GM23338 (cell line): ENCODE results near the gene MOK. TPM values are rescaled to one million over a fixed set of nuclear protein-coding genes. Genes with fewer than 3 reads are reported as not detected.

Experiments used
- ATAC-seq: fragments of 200-7000 bp; cut with Tn5 transposase; 3 replicates; pipeline ENCODE4 v1.9.1; 2020
- DNase-seq: peaks from one replicate; pipeline ENCODE4 v3.0.0-alpha.2; 2015; ENCODE audit warnings: low spot score
- H2AFZ ChIP-seq: fragments of 200-600 bp; sonication (generic); 2 replicates; pipeline ENCODE4 v1.8.0; 2016; ENCODE audit warnings: antibody characterized with exemption, mild to moderate bottlenecking, moderate library complexity
- H3F3A ChIP-seq: fragments of 200-600 bp; sonication (generic); replicated peaks from 2 replicates; pipeline ENCODE4 v1.8.0; 2017; ENCODE audit warnings: antibody characterized with exemption, mixed run types, low read depth
- H3K27ac ChIP-seq: fragments of 200-600 bp; sonication (generic); 2 replicates; pipeline ENCODE4 v1.6.1; 2016; ENCODE audit warnings: low read depth
- H3K27me3 ChIP-seq: fragments of 200-600 bp; sonication (generic); 2 replicates; pipeline ENCODE4 v1.8.0; 2016; ENCODE audit warnings: mild to moderate bottlenecking, mixed run types, moderate library complexity; ENCODE audit not compliant: insufficient read depth
- H3K36me3 ChIP-seq: fragments of 200-600 bp; sonication (generic); 2 replicates; pipeline ENCODE4 v1.8.0; 2016; ENCODE audit warnings: mild to moderate bottlenecking; ENCODE audit not compliant: insufficient read depth
- H3K4me1 ChIP-seq: fragments of 200-600 bp; sonication (generic); 2 replicates; pipeline ENCODE4 v1.8.0; 2016; ENCODE audit warnings: mild to moderate bottlenecking, moderate library complexity; ENCODE audit not compliant: insufficient read depth
- H3K4me2 ChIP-seq: fragments of 200-600 bp; sonication (generic); 2 replicates; pipeline ENCODE4 v1.7.1; 2017; ENCODE audit warnings: mixed run types
- H3K4me3 ChIP-seq: fragments of 200-600 bp; sonication (generic); 2 replicates; pipeline ENCODE4 v1.6.1; 2016; ENCODE audit warnings: mixed run types
- H3K79me2 ChIP-seq: fragments of 200-600 bp; sonication (generic); replicated peaks from 2 replicates; pipeline ENCODE4 v1.8.0; 2017; ENCODE audit warnings: mild to moderate bottlenecking; ENCODE audit not compliant: insufficient read depth
- H3K9me2 ChIP-seq: fragments of 200-600 bp; sonication (generic); 2 replicates; pipeline ENCODE4 v1.8.0; 2017; ENCODE audit not compliant: insufficient read depth
- H4K20me1 ChIP-seq: fragments of 200-600 bp; sonication (generic); replicated peaks from 2 replicates; pipeline ENCODE4 v1.8.0; 2017; ENCODE audit warnings: mild to moderate bottlenecking; ENCODE audit not compliant: insufficient read depth
- H3K27ac Mint-ChIP-seq: 2 replicates; pipeline ENCODE4 v1.8.0; 2020; ENCODE audit warnings: inconsistent platforms, mild to moderate bottlenecking, moderate library complexity, mixed read lengths
- H3K27me3 Mint-ChIP-seq: 3 replicates; pipeline ENCODE4 v1.8.0; 2022; ENCODE audit warnings: low read depth, mild to moderate bottlenecking, moderate library complexity, mixed read lengths, inconsistent platforms; ENCODE audit not compliant: insufficient read depth, poor library complexity
- H3K36me3 Mint-ChIP-seq: 3 replicates; pipeline ENCODE4 v1.8.0; 2021; ENCODE audit warnings: low read depth, mild to moderate bottlenecking, inconsistent platforms, moderate library complexity, mixed read lengths
- H3K4me1 Mint-ChIP-seq: 3 replicates; pipeline ENCODE4 v1.8.0; 2020; ENCODE audit warnings: mild to moderate bottlenecking, inconsistent platforms, mixed read lengths
- H3K4me3 Mint-ChIP-seq: 3 replicates; pipeline ENCODE4 v1.8.0; 2021; ENCODE audit warnings: moderate library complexity, mild to moderate bottlenecking, inconsistent platforms, mixed read lengths
- H3K9me3 Mint-ChIP-seq: 3 replicates; pipeline ENCODE4 v1.8.0; 2020; ENCODE audit warnings: moderate library complexity, mild to moderate bottlenecking, inconsistent platforms, mixed read lengths
- CREB1 ChIP-seq: fragments of 250-450 bp; sonication (Bioruptor Pico); IDR thresholded peaks from 2 replicates; pipeline ENCODE4 v1.5.0; 2020; ENCODE audit warnings: low read depth, mild to moderate bottlenecking, moderate library complexity
- EZH2 ChIP-seq: fragments of 200-600 bp; sonication (generic); IDR thresholded peaks from one replicate; pipeline ENCODE4 v1.8.0; 2017; ENCODE audit warnings: antibody characterized with exemption, mild to moderate bottlenecking, low read depth; ENCODE audit not compliant: unreplicated experiment
- EZH2phosphoT487 ChIP-seq: fragments of 200-600 bp; sonication (generic); IDR thresholded peaks from one replicate; pipeline ENCODE4 v1.8.1; 2018; ENCODE audit warnings: antibody characterized with exemption; ENCODE audit not compliant: unreplicated experiment
- JUNB ChIP-seq: IDR thresholded peaks from one replicate; pipeline ENCODE4 v1.6.1; 2016; ENCODE audit warnings: antibody characterized with exemption; ENCODE audit not compliant: unreplicated experiment
- NANOG ChIP-seq: IDR thresholded peaks from 2 replicates; pipeline ENCODE4 v1.6.1; 2016; ENCODE audit warnings: antibody characterized with exemption, borderline replicate concordance
- POLR2AphosphoS5 ChIP-seq: IDR thresholded peaks from 2 replicates; pipeline ENCODE4 v1.6.1; 2016; ENCODE audit warnings: antibody characterized with exemption, low read depth
- STAT1 ChIP-seq: IDR thresholded peaks from one replicate; pipeline ENCODE4 v1.6.1; 2016; ENCODE audit warnings: antibody characterized with exemption; ENCODE audit not compliant: unreplicated experiment
- ZNF114 ChIP-seq: fragments of 250-450 bp; sonication (Bioruptor Pico); IDR thresholded peaks from 2 replicates; pipeline ENCODE4 v1.5.0; 2020; ENCODE audit warnings: mild to moderate bottlenecking, moderate library complexity
- ZNF331 ChIP-seq: fragments of 250-450 bp; sonication (Bioruptor Pico); IDR thresholded peaks from 2 replicates; pipeline ENCODE4 v1.5.0; 2020; ENCODE audit warnings: low read depth, mild to moderate bottlenecking, moderate library complexity
- polyA plus RNA-seq: library from polyadenylated mRNA; unstranded; fragments of >200 nt; fragmentation: Nextera tagmentation; extraction: Ambion mirVana; gene quantifications from 2 replicates; pipeline ENCODE4 v1.2.1, GENCODE V29; 2016
- total RNA-seq: library from RNA; depleted of rRNA; stranded (reverse); fragments of >200 nt; shearing (Covaris generic); gene quantifications from 2 replicates; pipeline ENCODE4 v1.2.3, GENCODE V29; 2014
- TF ChIP-seq, protein P1 (sequence below): fragments of 250-450 bp; sonication (Bioruptor Pico); IDR thresholded peaks from 2 replicates; pipeline ENCODE4 v1.5.0; 2020; ENCODE audit warnings: mild to moderate bottlenecking, moderate library complexity
- TF ChIP-seq, protein P2 (sequence below): IDR thresholded peaks from one replicate; pipeline ENCODE4 v1.6.1; 2018; ENCODE audit warnings: antibody characterized with exemption; ENCODE audit not compliant: unreplicated experiment
- TF ChIP-seq, protein P3 (sequence below): IDR thresholded peaks from 2 replicates; pipeline ENCODE4 v1.6.1; 2016; ENCODE audit warnings: antibody characterized with exemption
- TF ChIP-seq, protein P4 (sequence below), 2 experiments: fragments of 200-600 bp in 1 of 2; sonication (generic) in 1 of 2; conservative IDR thresholded peaks; 2 replicates each; pipeline versions ENCODE4 v1.5.1 to v1.6.1; 2016 to 2017; ENCODE audit warnings: antibody characterized with exemption in 2 of 2, low read depth in 2 of 2, mild to moderate bottlenecking in 2 of 2, moderate library complexity in 1 of 2

MOK gene
- total and polyA plus RNA-seq, 2 experiments from 2014 or later, result 3.1 TPM

GRCh38 chr14:102211240-102211639 lies 93.7 kb downstream of the MOK start:
- TF ChIP-seq, protein P1, sequence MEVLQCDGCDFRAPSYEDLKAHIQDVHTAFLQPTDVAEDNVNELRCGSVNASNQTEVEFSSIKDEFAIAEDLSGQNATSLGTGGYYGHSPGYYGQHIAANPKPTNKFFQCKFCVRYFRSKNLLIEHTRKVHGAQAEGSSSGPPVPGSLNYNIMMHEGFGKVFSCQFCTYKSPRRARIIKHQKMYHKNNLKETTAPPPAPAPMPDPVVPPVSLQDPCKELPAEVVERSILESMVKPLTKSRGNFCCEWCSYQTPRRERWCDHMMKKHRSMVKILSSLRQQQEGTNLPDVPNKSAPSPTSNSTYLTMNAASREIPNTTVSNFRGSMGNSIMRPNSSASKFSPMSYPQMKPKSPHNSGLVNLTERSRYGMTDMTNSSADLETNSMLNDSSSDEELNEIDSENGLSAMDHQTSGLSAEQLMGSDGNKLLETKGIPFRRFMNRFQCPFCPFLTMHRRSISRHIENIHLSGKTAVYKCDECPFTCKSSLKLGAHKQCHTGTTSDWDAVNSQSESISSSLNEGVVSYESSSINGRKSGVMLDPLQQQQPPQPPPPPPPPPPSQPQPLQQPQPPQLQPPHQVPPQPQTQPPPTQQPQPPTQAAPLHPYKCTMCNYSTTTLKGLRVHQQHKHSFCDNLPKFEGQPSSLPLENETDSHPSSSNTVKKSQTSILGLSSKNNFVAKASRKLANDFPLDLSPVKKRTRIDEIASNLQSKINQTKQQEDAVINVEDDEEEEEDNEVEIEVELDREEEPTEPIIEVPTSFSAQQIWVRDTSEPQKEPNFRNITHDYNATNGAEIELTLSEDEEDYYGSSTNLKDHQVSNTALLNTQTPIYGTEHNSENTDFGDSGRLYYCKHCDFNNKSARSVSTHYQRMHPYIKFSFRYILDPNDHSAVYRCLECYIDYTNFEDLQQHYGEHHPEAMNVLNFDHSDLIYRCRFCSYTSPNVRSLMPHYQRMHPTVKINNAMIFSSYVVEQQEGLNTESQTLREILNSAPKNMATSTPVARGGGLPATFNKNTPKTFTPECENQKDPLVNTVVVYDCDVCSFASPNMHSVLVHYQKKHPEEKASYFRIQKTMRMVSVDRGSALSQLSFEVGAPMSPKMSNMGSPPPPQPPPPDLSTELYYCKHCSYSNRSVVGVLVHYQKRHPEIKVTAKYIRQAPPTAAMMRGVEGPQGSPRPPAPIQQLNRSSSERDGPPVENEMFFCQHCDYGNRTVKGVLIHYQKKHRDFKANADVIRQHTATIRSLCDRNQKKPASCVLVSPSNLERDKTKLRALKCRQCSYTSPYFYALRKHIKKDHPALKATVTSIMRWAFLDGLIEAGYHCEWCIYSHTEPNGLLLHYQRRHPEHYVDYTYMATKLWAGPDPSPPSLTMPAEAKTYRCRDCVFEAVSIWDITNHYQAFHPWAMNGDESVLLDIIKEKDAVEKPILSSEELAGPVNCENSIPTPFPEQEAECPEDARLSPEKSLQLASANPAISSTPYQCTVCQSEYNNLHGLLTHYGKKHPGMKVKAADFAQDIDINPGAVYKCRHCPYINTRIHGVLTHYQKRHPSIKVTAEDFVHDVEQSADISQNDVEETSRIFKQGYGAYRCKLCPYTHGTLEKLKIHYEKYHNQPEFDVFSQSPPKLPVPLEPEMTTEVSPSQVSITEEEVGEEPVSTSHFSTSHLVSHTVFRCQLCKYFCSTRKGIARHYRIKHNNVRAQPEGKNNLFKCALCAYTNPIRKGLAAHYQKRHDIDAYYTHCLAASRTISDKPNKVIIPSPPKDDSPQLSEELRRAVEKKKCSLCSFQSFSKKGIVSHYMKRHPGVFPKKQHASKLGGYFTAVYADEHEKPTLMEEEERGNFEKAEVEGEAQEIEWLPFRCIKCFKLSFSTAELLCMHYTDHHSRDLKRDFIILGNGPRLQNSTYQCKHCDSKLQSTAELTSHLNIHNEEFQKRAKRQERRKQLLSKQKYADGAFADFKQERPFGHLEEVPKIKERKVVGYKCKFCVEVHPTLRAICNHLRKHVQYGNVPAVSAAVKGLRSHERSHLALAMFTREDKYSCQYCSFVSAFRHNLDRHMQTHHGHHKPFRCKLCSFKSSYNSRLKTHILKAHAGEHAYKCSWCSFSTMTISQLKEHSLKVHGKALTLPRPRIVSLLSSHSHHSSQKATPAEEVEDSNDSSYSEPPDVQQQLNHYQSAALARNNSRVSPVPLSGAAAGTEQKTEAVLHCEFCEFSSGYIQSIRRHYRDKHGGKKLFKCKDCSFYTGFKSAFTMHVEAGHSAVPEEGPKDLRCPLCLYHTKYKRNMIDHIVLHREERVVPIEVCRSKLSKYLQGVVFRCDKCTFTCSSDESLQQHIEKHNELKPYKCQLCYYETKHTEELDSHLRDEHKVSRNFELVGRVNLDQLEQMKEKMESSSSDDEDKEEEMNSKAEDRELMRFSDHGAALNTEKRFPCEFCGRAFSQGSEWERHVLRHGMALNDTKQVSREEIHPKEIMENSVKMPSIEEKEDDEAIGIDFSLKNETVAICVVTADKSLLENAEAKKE (CRISPR knock-in tag), result no peak
- TF ChIP-seq EZH2 (no peak), NANOG (no peak), ZNF114 (CRISPR knock-in tag) (no peak), JUNB (no peak), CREB1 (no peak), ZNF331 (CRISPR knock-in tag) (no peak), POLR2AphosphoS5 (no peak), EZH2phosphoT487 (no peak), STAT1 (no peak)
- TF ChIP-seq, protein P2, sequence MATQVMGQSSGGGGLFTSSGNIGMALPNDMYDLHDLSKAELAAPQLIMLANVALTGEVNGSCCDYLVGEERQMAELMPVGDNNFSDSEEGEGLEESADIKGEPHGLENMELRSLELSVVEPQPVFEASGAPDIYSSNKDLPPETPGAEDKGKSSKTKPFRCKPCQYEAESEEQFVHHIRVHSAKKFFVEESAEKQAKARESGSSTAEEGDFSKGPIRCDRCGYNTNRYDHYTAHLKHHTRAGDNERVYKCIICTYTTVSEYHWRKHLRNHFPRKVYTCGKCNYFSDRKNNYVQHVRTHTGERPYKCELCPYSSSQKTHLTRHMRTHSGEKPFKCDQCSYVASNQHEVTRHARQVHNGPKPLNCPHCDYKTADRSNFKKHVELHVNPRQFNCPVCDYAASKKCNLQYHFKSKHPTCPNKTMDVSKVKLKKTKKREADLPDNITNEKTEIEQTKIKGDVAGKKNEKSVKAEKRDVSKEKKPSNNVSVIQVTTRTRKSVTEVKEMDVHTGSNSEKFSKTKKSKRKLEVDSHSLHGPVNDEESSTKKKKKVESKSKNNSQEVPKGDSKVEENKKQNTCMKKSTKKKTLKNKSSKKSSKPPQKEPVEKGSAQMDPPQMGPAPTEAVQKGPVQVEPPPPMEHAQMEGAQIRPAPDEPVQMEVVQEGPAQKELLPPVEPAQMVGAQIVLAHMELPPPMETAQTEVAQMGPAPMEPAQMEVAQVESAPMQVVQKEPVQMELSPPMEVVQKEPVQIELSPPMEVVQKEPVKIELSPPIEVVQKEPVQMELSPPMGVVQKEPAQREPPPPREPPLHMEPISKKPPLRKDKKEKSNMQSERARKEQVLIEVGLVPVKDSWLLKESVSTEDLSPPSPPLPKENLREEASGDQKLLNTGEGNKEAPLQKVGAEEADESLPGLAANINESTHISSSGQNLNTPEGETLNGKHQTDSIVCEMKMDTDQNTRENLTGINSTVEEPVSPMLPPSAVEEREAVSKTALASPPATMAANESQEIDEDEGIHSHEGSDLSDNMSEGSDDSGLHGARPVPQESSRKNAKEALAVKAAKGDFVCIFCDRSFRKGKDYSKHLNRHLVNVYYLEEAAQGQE, result no peak
- TF ChIP-seq, protein P3, sequence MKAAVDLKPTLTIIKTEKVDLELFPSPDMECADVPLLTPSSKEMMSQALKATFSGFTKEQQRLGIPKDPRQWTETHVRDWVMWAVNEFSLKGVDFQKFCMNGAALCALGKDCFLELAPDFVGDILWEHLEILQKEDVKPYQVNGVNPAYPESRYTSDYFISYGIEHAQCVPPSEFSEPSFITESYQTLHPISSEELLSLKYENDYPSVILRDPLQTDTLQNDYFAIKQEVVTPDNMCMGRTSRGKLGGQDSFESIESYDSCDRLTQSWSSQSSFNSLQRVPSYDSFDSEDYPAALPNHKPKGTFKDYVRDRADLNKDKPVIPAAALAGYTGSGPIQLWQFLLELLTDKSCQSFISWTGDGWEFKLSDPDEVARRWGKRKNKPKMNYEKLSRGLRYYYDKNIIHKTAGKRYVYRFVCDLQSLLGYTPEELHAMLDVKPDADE, result no peak
- TF ChIP-seq, protein P4, sequence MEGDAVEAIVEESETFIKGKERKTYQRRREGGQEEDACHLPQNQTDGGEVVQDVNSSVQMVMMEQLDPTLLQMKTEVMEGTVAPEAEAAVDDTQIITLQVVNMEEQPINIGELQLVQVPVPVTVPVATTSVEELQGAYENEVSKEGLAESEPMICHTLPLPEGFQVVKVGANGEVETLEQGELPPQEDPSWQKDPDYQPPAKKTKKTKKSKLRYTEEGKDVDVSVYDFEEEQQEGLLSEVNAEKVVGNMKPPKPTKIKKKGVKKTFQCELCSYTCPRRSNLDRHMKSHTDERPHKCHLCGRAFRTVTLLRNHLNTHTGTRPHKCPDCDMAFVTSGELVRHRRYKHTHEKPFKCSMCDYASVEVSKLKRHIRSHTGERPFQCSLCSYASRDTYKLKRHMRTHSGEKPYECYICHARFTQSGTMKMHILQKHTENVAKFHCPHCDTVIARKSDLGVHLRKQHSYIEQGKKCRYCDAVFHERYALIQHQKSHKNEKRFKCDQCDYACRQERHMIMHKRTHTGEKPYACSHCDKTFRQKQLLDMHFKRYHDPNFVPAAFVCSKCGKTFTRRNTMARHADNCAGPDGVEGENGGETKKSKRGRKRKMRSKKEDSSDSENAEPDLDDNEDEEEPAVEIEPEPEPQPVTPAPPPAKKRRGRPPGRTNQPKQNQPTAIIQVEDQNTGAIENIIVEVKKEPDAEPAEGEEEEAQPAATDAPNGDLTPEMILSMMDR (conservative IDR thresholded peaks at IDR 0.05; ENCODE audit: low read depth in 2 of 2), result no peak
- Histone ChIP-seq H3K36me3 (no peaks in the 10 kb centered on the region), H3K79me2 (peaks cover 48% of the 10 kb centered on the region), H4K20me1 (peaks cover 12% of the 10 kb centered on the region), H3K4me3 (no peak overlapping the region; the same call in 1 of the 2 replicates), H3K27me3 (no peaks in the 10 kb centered on the region), H3K4me2 (0 out of 2 replicates have a peak overlapping the region, but pooled peaks have one; percentile 26), H3K4me1 (peaks cover 14% of the 10 kb centered on the region; the same call in 1 of the 2 replicates), H3K27ac (no peak overlapping the region), H3F3A (peaks cover 7% of the 10 kb centered on the region; the same call in 1 of the 2 replicates), H3K9me2 (no peaks in the 10 kb centered on the region), H2AFZ (no peak overlapping the region)
- H3K27ac Mint-ChIP-seq, result peak overlapping the region; percentile 67; the same call in 1 of the 2 replicates
- no peaks in the 10 kb centered on the region for H3K9me3 Mint-ChIP-seq
- ATAC-seq (no peak), DNase-seq (no peak)
- H3K4me3 Mint-ChIP-seq, result no peak overlapping the region
- peaks cover 49% of the 10 kb centered on the region for H3K4me1 Mint-ChIP-seq
- peaks cover 15% of the 10 kb centered on the region for H3K27me3 Mint-ChIP-seq
- peaks cover 8% of the 10 kb centered on the region; the same call in 2 of the 3 replicates for H3K36me3 Mint-ChIP-seq
